Upper lobe of left lung (tissue), 6 donors: ENCODE measurements around the gene HIBCH. TPM values are rescaled to one million over a fixed set of nuclear protein-coding genes. Genes with fewer than 3 reads are reported as not detected.

ENCODE experiments used
- ATAC-seq, 2 donors: fragments of 200-7000 bp; cut with Tn5 transposase; one replicate each; pipeline ENCODE4 v1.9.1; 2022; ENCODE audit warnings: mild to moderate bottlenecking in 2 of 2, moderate library complexity in 2 of 2; ENCODE audit not compliant: low FRiP score in 2 of 2
- DNase-seq, 2 donors: peaks; one replicate each; pipeline ENCODE4 v3.0.0-alpha.2; 2019 to 2020
- H3K27ac ChIP-seq, 4 donors: fragments of 200-600 bp; sonication (generic); one replicate each; pipeline ENCODE4 v1.5.1; 2016 to 2019
- H3K27me3 ChIP-seq, 4 donors: fragments of 200-600 bp; sonication (generic); one replicate each; pipeline ENCODE4 v1.5.1; 2017 to 2019
- H3K36me3 ChIP-seq, 4 donors: fragments of 200-600 bp; sonication (generic); one replicate each; pipeline ENCODE4 v1.5.1; 2016 to 2019
- H3K4me1 ChIP-seq, 4 donors: fragments of 200-600 bp; sonication (generic); one replicate each; pipeline ENCODE4 v1.5.1; 2018 to 2019
- H3K4me3 ChIP-seq, 4 donors: fragments of 200-600 bp; sonication (generic); one replicate each; pipeline ENCODE4 v1.5.1; 2017 to 2019; ENCODE audit warnings: mild to moderate bottlenecking in 2 of 4, moderate library complexity in 1 of 4
- H3K9me3 ChIP-seq, 4 donors: fragments of 200-600 bp; sonication (generic); one replicate each; pipeline ENCODE4 v1.5.1; 2018 to 2019
- CTCF ChIP-seq, 6 experiments: fragments of 450-650 bp in 4 of 6; fragments of 200-600 bp in 2 of 6; sonication (generic) in 2 of 6; IDR thresholded peaks; one replicate each; pipeline ENCODE4 v1.5.1; 2016 to 2019; ENCODE audit warnings: antibody characterized with exemption in 6 of 6
- EP300 ChIP-seq, 4 donors: sonication (generic); formaldehyde crosslinking; IDR thresholded peaks; one replicate each; pipeline ENCODE4 v1.5.1; 2017; ENCODE audit warnings: antibody characterized with exemption in 4 of 4, control low read depth in 2 of 4
- POLR2A ChIP-seq, 4 donors: fragments of 450-650 bp; IDR thresholded peaks; one replicate each; pipeline ENCODE4 v1.5.1; 2016 to 2017; ENCODE audit warnings: antibody characterized with exemption in 4 of 4, mild to moderate bottlenecking in 2 of 4
- POLR2AphosphoS5 ChIP-seq, 2 donors: sonication (generic); formaldehyde crosslinking; IDR thresholded peaks; one replicate each; pipeline ENCODE4 v1.5.1; 2017; ENCODE audit warnings: antibody characterized with exemption in 2 of 2
- WGBS, 2 donors: methylation state at CpG; one replicate each; pipeline ENCODE4 v1.1.5; 2017 to 2018; 5-methylcytosine and 5-hydroxymethylcytosine counted together
- total RNA-seq, 6 donors: library from RNA; depleted of rRNA in 4 of 6; stranded (reverse); fragments of >200 nt in 4 of 6; gene quantifications; one replicate each; pipeline versions ENCODE4 v1.1.0 to v1.2.1, GENCODE V29; 2016 to 2021
- donor health status: DM: no; HTN: no; CAD: no; lungs with moderate emphysema.
- donor health status: DM: no; HTN: yes; CAD: no; lungs with severe emphysema.

HIBCH gene
- total RNA-seq, 6 donors from 2014 or later: 10.1 to 24.2 (median 14.7) TPM

DNA sequence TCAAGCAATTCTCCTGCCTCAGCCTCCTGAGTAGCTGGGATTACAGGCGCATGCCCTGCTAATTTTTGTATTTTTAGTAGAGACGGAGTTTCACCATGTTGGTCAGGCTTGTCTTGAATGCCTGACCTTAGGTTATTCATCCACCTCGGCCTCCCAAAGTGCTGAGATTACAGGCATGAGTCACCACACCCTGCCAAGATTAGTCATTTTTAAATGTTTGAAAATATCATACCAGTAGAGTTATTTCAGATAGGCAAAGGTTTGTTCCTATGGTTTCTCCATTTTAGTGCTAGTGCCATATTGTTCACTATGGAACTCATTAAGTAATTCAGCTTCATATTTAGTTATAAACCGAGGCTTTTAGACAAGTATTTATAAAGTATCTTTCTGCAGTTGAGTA is 52.3 kb downstream of the HIBCH start:
- no peaks in the 10 kb centered on the region for H3K36me3 ChIP-seq
- H3K4me1 ChIP-seq: no peaks in the 10 kb centered on the region
- TF ChIP-seq CTCF (IDR thresholded peaks at IDR 0.05) (no peak), EP300 (IDR thresholded peaks at IDR 0.05) (no peak), POLR2A (IDR thresholded peaks at IDR 0.05) (no peak), POLR2AphosphoS5 (IDR thresholded peaks at IDR 0.05) (no peak)
- WGBS, 2 donors: 93 to 96% methylated on average over 4 of the region's 4 CpGs
- H3K27me3 ChIP-seq: no peaks in the 10 kb centered on the region
- no peaks in the 10 kb centered on the region for H3K9me3 ChIP-seq
- ATAC-seq (peak in 1 of 2 donors; percentile 19), DNase-seq (no peak)
- no peak overlapping the region for H3K27ac ChIP-seq
- no peak overlapping the region for H3K4me3 ChIP-seq

GRCh38 chr2:190266314-190266713 is 53.3 kb downstream of the HIBCH start:
- H3K36me3 ChIP-seq: peaks cover 0 to under 1% (median 0%) of the 10 kb centered on the region in 4 donors
- 93 to 98% methylated on average over 9 of the region's 9 CpGs for WGBS, 2 donors
- no peak overlapping the region for H3K27ac ChIP-seq
- H3K27me3 ChIP-seq: no peaks in the 10 kb centered on the region
- no peaks in the 10 kb centered on the region for H3K9me3 ChIP-seq
- ATAC-seq: no peak
- H3K4me1 ChIP-seq: no peaks in the 10 kb centered on the region
- DNase-seq: peak in 1 of 2 donors; percentile 41
- TF ChIP-seq POLR2AphosphoS5 (IDR thresholded peaks at IDR 0.05) (no peak), EP300 (IDR thresholded peaks at IDR 0.05) (no peak), POLR2A (IDR thresholded peaks at IDR 0.05) (no peak), CTCF (IDR thresholded peaks at IDR 0.05) (no peak)
- no peak overlapping the region for H3K4me3 ChIP-seq

- H3K36me3 ChIP-seq: peaks cover 0 to 38% (median 3%) of the 10 kb centered on the region in 4 donors
- WGBS, 2 donors: 91 to 100% methylated on average over 2 of the region's 2 CpGs
- no peak for ATAC-seq
Observed at GRCh38 chr2:190261851-190262250, 57.8 kb downstream of the HIBCH start.

GRCh38 chr2:190256087-190256486 is 63.5 kb downstream of the HIBCH start:
- TF ChIP-seq CTCF (IDR thresholded peaks at IDR 0.05) (no peak), POLR2AphosphoS5 (IDR thresholded peaks at IDR 0.05) (no peak), POLR2A (IDR thresholded peaks at IDR 0.05) (no peak), EP300 (IDR thresholded peaks at IDR 0.05) (no peak)
- 92 to 96% methylated on average over 3 of the region's 3 CpGs for WGBS, 2 donors
- DNase-seq (no peak), ATAC-seq (no peak)
- Histone ChIP-seq H3K36me3 (peaks cover 2 to 61% (median 9%) of the 10 kb centered on the region in 4 donors), H3K27me3 (no peaks in the 10 kb centered on the region), H3K4me3 (no peak overlapping the region), H3K9me3 (no peaks in the 10 kb centered on the region), H3K27ac (no peak overlapping the region), H3K4me1 (no peaks in the 10 kb centered on the region)

More at GRCh38 chr2:190261851-190262250, 57.8 kb downstream of the HIBCH start:
- H3K4me1 ChIP-seq: no peaks in the 10 kb centered on the region
- TF ChIP-seq CTCF (IDR thresholded peaks at IDR 0.05) (no peak), POLR2A (IDR thresholded peaks at IDR 0.05) (no peak), POLR2AphosphoS5 (IDR thresholded peaks at IDR 0.05) (no peak)
- no peak for DNase-seq
- H3K4me3 ChIP-seq: no peak overlapping the region
- no peaks in the 10 kb centered on the region for H3K9me3 ChIP-seq
- H3K27ac ChIP-seq: no peak overlapping the region
- H3K27me3 ChIP-seq: no peaks in the 10 kb centered on the region

GRCh38 chr2:190255676-190256075 is 64.0 kb downstream of the HIBCH start:
- Histone ChIP-seq H3K36me3 (peaks cover 2 to 61% (median 9%) of the 10 kb centered on the region in 4 donors), H3K27ac (no peak overlapping the region), H3K27me3 (no peaks in the 10 kb centered on the region), H3K4me3 (no peak overlapping the region), H3K4me1 (no peaks in the 10 kb centered on the region), H3K9me3 (no peaks in the 10 kb centered on the region)
- DNase-seq: no peak
- ATAC-seq: no peak
- 85 to 95% methylated on average over 3 of the region's 3 CpGs for WGBS, 2 donors
- no peak for TF ChIP-seq EP300 (IDR thresholded peaks at IDR 0.05)
- TF ChIP-seq CTCF (IDR thresholded peaks at IDR 0.05): no peak
- no peak for TF ChIP-seq POLR2AphosphoS5 (IDR thresholded peaks at IDR 0.05)
- no peak for TF ChIP-seq POLR2A (IDR thresholded peaks at IDR 0.05)
